Vagina (tissue), 2 donors: ENCODE results near the gene RPS14. TPM values are rescaled to one million over a fixed set of nuclear protein-coding genes. Genes with fewer than 3 reads are reported as not detected.

ENCODE experiments used
- DNase-seq, 2 donors: peaks; one replicate each; pipeline ENCODE4 v3.0.0-alpha.2; 2017; ENCODE audit errors: extremely low spot score in 2 of 2
- H3K27ac ChIP-seq: fragments of 200-600 bp; sonication (generic); one replicate; pipeline ENCODE4 v1.5.1; 2019
- H3K27me3 ChIP-seq: fragments of 200-600 bp; sonication (generic); one replicate; pipeline ENCODE4 v1.5.1; 2019
- H3K36me3 ChIP-seq, 2 donors: fragments of 200-600 bp; sonication (generic); one replicate each; pipeline ENCODE4 v1.5.1; 2017 to 2019
- H3K4me1 ChIP-seq: fragments of 200-600 bp; sonication (generic); one replicate; pipeline ENCODE4 v1.5.1; 2019
- H3K4me3 ChIP-seq, 2 donors: fragments of 200-600 bp; sonication (generic); 1 replicate in 1 of 2; 2 replicates in 1 of 2; pipeline ENCODE4 v1.5.1; 2016 to 2019
- H3K9me3 ChIP-seq: fragments of 200-600 bp; sonication (generic); one replicate; pipeline ENCODE4 v1.5.1; 2019
- CTCF ChIP-seq, 3 experiments: fragments of 450-650 bp in 2 of 3; fragments of 200-600 bp in 1 of 3; sonication (generic) in 1 of 3; IDR thresholded peaks; one replicate each; pipeline ENCODE4 v1.5.1; 2017 to 2019; ENCODE audit warnings: antibody characterized with exemption in 3 of 3, mild to moderate bottlenecking in 2 of 3, moderate library complexity in 2 of 3
- POLR2A ChIP-seq, 2 donors: fragments of 450-650 bp; IDR thresholded peaks; one replicate each; pipeline ENCODE4 v1.6.1; 2017; ENCODE audit warnings: antibody characterized with exemption in 2 of 2, mild to moderate bottlenecking in 2 of 2, moderate library complexity in 2 of 2
- POLR2AphosphoS5 ChIP-seq, 2 donors: sonication (generic); formaldehyde crosslinking; IDR thresholded peaks; one replicate each; pipeline ENCODE4 v1.9.0; 2017; ENCODE audit warnings: antibody characterized with exemption in 2 of 2, mild to moderate bottlenecking in 2 of 2, low read depth in 1 of 2; ENCODE audit not compliant: insufficient read depth in 1 of 2
- intact Hi-C: fragments of 100-400 bp; cut with DNase I; formaldehyde crosslinking; loops from one replicate; pipeline ENCODE4 v1.15.1; 2023
- total RNA-seq: library from RNA; depleted of rRNA; stranded (reverse); fragments of >200 nt; gene quantifications from one replicate; pipeline ENCODE4 v1.2.3, GENCODE V29; 2016

The RPS14 gene
- total RNA-seq, 1 donor from 2014 or later, result 3,194 TPM

- Histone ChIP-seq H3K9me3 (no peaks in the 10 kb centered on the region), H3K4me3 (no peak overlapping the region), H3K27ac (no peak overlapping the region), H3K4me1 (peaks cover 29% of the 10 kb centered on the region), H3K36me3 (peaks cover 10 to 45% of the 10 kb centered on the region in 2 donors), H3K27me3 (no peaks in the 10 kb centered on the region)
- intact Hi-C loops, result no loop called here
- DNase-seq, result peak in 1 of 2 donors; percentile 46
- no peak for TF ChIP-seq POLR2AphosphoS5 (IDR thresholded peaks at IDR 0.05; ENCODE audit: insufficient read depth in 1 of 2, low read depth in 1 of 2)
- TF ChIP-seq POLR2A (IDR thresholded peaks at IDR 0.05), result no peak
- TF ChIP-seq CTCF (IDR thresholded peaks at IDR 0.05), result no peak
Measured at GRCh38 chr5:150446088-150446487, 3.5 kb downstream of the RPS14 start.

- Histone ChIP-seq H3K27me3 (no peaks in the 10 kb centered on the region), H3K27ac (no peak overlapping the region), H3K9me3 (no peaks in the 10 kb centered on the region), H3K36me3 (peaks cover 10 to 45% of the 10 kb centered on the region in 2 donors), H3K4me3 (no peak overlapping the region), H3K4me1 (peaks cover 29% of the 10 kb centered on the region)
- no peak for DNase-seq
- TF ChIP-seq POLR2AphosphoS5 (IDR thresholded peaks at IDR 0.05; ENCODE audit: insufficient read depth in 1 of 2, low read depth in 1 of 2) (no peak), CTCF (IDR thresholded peaks at IDR 0.05) (no peak), POLR2A (IDR thresholded peaks at IDR 0.05) (no peak)
- intact Hi-C loops, result no loop called here
Measured at GRCh38 chr5:150444770-150445169, 4.8 kb downstream of the RPS14 start.

GRCh38 chr5:150443242-150444075 lies 6.1 kb downstream of the RPS14 start:
- no peak for TF ChIP-seq POLR2A (IDR thresholded peaks at IDR 0.05)
- no peak for TF ChIP-seq POLR2AphosphoS5 (IDR thresholded peaks at IDR 0.05; ENCODE audit: insufficient read depth in 1 of 2, low read depth in 1 of 2)
- no peak for TF ChIP-seq CTCF (IDR thresholded peaks at IDR 0.05)
- no peaks in the 10 kb centered on the region for H3K9me3 ChIP-seq
- H3K27me3 ChIP-seq, result no peaks in the 10 kb centered on the region

GRCh38 chr5:150442699-150443080 lies 6.8 kb downstream of the RPS14 start:
- no peak overlapping the region for H3K4me3 ChIP-seq
- intact Hi-C loops, result no loop called here
- no peaks in the 10 kb centered on the region for H3K27me3 ChIP-seq
- TF ChIP-seq POLR2A (IDR thresholded peaks at IDR 0.05) (no peak), POLR2AphosphoS5 (IDR thresholded peaks at IDR 0.05; ENCODE audit: insufficient read depth in 1 of 2, low read depth in 1 of 2) (no peak), CTCF (IDR thresholded peaks at IDR 0.05) (no peak)
- no peak for DNase-seq
- H3K9me3 ChIP-seq, result no peaks in the 10 kb centered on the region
- H3K27ac ChIP-seq, result no peak overlapping the region
- H3K4me1 ChIP-seq, result peaks cover 15% of the 10 kb centered on the region
- peaks cover 10 to 45% of the 10 kb centered on the region in 2 donors for H3K36me3 ChIP-seq

More at GRCh38 chr5:150443242-150444075, 6.1 kb downstream of the RPS14 start:
- peaks cover 23% of the 10 kb centered on the region for H3K4me1 ChIP-seq
- DNase-seq, result no peak
- no peak overlapping the region for H3K27ac ChIP-seq
- intact Hi-C loops, result no loop called here
- H3K4me3 ChIP-seq, result no peak overlapping the region
- peaks cover 10 to 45% of the 10 kb centered on the region in 2 donors for H3K36me3 ChIP-seq
